ENCODE results near the gene ADARB2. TPM values are rescaled to one million over a fixed set of nuclear protein-coding genes. Genes with fewer than 3 reads are reported as not detected.

The ADARB2 gene
- total RNA-seq, 4 donors from 2014 or later: 0.80 to 4.9 (median 2.3) TPM

GRCh38 chr10:1577945-1578344, 159.4 kb downstream of the ADARB2 start:
- Histone ChIP-seq H3K27me3 (no peaks in the 10 kb centered on the region), H3K27ac (no peak overlapping the region), H3K4me1 (no peaks in the 10 kb centered on the region), H3K9me3 (no peaks in the 10 kb centered on the region), H3K4me3 (no peak overlapping the region), H3K36me3 (no peaks in the 10 kb centered on the region)
- DNase-seq: no peak
- TF ChIP-seq EP300 (IDR thresholded peaks at IDR 0.05; ENCODE audit: low read depth): no peak
- TF ChIP-seq CTCF (IDR thresholded peaks at IDR 0.05): no peak
- no peak for TF ChIP-seq POLR2A (IDR thresholded peaks at IDR 0.05)
- no peak for TF ChIP-seq POLR2AphosphoS5 (IDR thresholded peaks at IDR 0.05)
- intact Hi-C loops (cut with DNase I; ENCODE audit: low total_unique reads): no loop called here
- 72 to 90% methylated on average over 4 to 8 of the region's 8 CpGs for WGBS, 2 donors (ENCODE audit: low coverage in 1 of 2)
- in situ Hi-C loops (cut with MboI; ENCODE audit: low pct_ligation_motif_present in 1 of 4, low pct_unique_long_range_greater_than_20kb in 1 of 4, low sequenced_read_pairs in 3 of 4): no loop called here

- H3K4me3 ChIP-seq: no peak overlapping the region
- H3K27me3 ChIP-seq: no peaks in the 10 kb centered on the region
- H3K9me3 ChIP-seq: no peaks in the 10 kb centered on the region
- in situ Hi-C loops (cut with MboI; ENCODE audit: low pct_ligation_motif_present in 1 of 4, low pct_unique_long_range_greater_than_20kb in 1 of 4, low sequenced_read_pairs in 3 of 4) (no loop called here), intact Hi-C loops (cut with DNase I; ENCODE audit: low total_unique reads) (no loop called here)
- no peak overlapping the region for H3K27ac ChIP-seq
- DNase-seq: no peak
- no peaks in the 10 kb centered on the region for H3K36me3 ChIP-seq
- 58% methylated on average over 9 of the region's 9 CpGs; no CpG with 5 or more reads in 1 of the 2 donors for WGBS, 2 donors (ENCODE audit: low coverage in 1 of 2)
- H3K4me1 ChIP-seq: no peaks in the 10 kb centered on the region
- no peak for TF ChIP-seq POLR2A (IDR thresholded peaks at IDR 0.05)
- no peak for TF ChIP-seq POLR2AphosphoS5 (IDR thresholded peaks at IDR 0.05)
- no peak for TF ChIP-seq EP300 (IDR thresholded peaks at IDR 0.05; ENCODE audit: low read depth)
- no peak for TF ChIP-seq CTCF (IDR thresholded peaks at IDR 0.05)
These were observed 160.0 kb downstream of the ADARB2 start for GRCh38 chr10:1577373-1577770.

- Histone ChIP-seq H3K4me3 (no peak overlapping the region), H3K9me3 (no peaks in the 10 kb centered on the region), H3K27ac (no peak overlapping the region), H3K27me3 (no peaks in the 10 kb centered on the region), H3K4me1 (no peaks in the 10 kb centered on the region), H3K36me3 (no peaks in the 10 kb centered on the region)
- in situ Hi-C loops (cut with MboI; ENCODE audit: low pct_ligation_motif_present in 1 of 4, low pct_unique_long_range_greater_than_20kb in 1 of 4, low sequenced_read_pairs in 3 of 4): no loop called here
- no peak for TF ChIP-seq POLR2AphosphoS5 (IDR thresholded peaks at IDR 0.05)
- no peak for TF ChIP-seq CTCF (IDR thresholded peaks at IDR 0.05)
- no peak for TF ChIP-seq POLR2A (IDR thresholded peaks at IDR 0.05)
- TF ChIP-seq EP300 (IDR thresholded peaks at IDR 0.05; ENCODE audit: low read depth): no peak
- intact Hi-C loops (cut with DNase I; ENCODE audit: low total_unique reads): no loop called here
- no peak for DNase-seq
- WGBS, 2 donors (ENCODE audit: low coverage in 1 of 2): 60% methylated on average over 14 of the region's 16 CpGs; no CpG with 5 or more reads in 1 of the 2 donors
These were observed 160.6 kb downstream of the ADARB2 start for GRCh38 chr10:1576467-1577372.

- Histone ChIP-seq H3K36me3 (no peaks in the 10 kb centered on the region), H3K4me3 (no peak overlapping the region), H3K27me3 (no peaks in the 10 kb centered on the region), H3K9me3 (no peaks in the 10 kb centered on the region), H3K4me1 (no peaks in the 10 kb centered on the region), H3K27ac (no peak overlapping the region)
- in situ Hi-C loops (cut with MboI; ENCODE audit: low pct_ligation_motif_present in 1 of 4, low pct_unique_long_range_greater_than_20kb in 1 of 4, low sequenced_read_pairs in 3 of 4): no loop called here
- no peak for TF ChIP-seq POLR2A (IDR thresholded peaks at IDR 0.05)
- TF ChIP-seq EP300 (IDR thresholded peaks at IDR 0.05; ENCODE audit: low read depth): no peak
- TF ChIP-seq POLR2AphosphoS5 (IDR thresholded peaks at IDR 0.05): no peak
- TF ChIP-seq CTCF (IDR thresholded peaks at IDR 0.05): no peak
- intact Hi-C loops (cut with DNase I; ENCODE audit: low total_unique reads): no loop called here
- WGBS, 2 donors (ENCODE audit: low coverage in 1 of 2): 28% methylated on average over 7 of the region's 13 CpGs; no CpG with 5 or more reads in 1 of the 2 donors
- no peak for DNase-seq
These were observed 161.7 kb downstream of the ADARB2 start for GRCh38 chr10:1575481-1576244.
